ENCODE data around the gene SSX2IP.

GRCh38 chr1:84736445-84736844 lies 46.2 kb upstream of the SSX2IP start:
- TF ChIP-seq CTCF (IDR thresholded peaks at IDR 0.05; ENCODE audit: poor library complexity): no peak
- no peak for TF ChIP-seq EZH2 (IDR thresholded peaks at IDR 0.05; ENCODE audit: borderline replicate concordance)
- TF ChIP-seq EZH2phosphoT487 (IDR thresholded peaks at IDR 0.05; ENCODE audit: low read depth, severe bottlenecking, unreplicated experiment): no peak

All from hepatocyte (in vitro differentiated cells).